ENCODE measurements around the gene SPARCL1. TPM values are rescaled to one million over a fixed set of nuclear protein-coding genes. Genes with fewer than 3 reads are reported as not detected.
A peak's percentile ranks its signal among the peaks of the same experiment; 100 is the strongest.

Gene SPARCL1
- total RNA-seq, 1 experiment from 2014 or later, result 0.85 TPM

GRCh38 chr4:87529187-87529586 lies at the start of gene SPARCL1 (continued):
- no peak for TF ChIP-seq FOXP4 (CRISPR knock-in tag; IDR thresholded peaks at IDR 0.05)

- H3K4me3 Mint-ChIP-seq, result no peak overlapping the region
- H3K27ac Mint-ChIP-seq, result no peak overlapping the region
- 0 out of 2 replicates have a peak, but pooled peaks cover 3% of the 10 kb centered on the region for H3K36me3 Mint-ChIP-seq
- DNase-seq (ENCODE audit: low spot score) (no peak), ATAC-seq (no peak)
- CTCF ChIA-PET, result no interaction called here
- POLR2A ChIA-PET, result no interaction called here
- H3K27me3 Mint-ChIP-seq (ENCODE audit: low read depth), result no peaks in the 10 kb centered on the region
- peak; percentile 93 for TF ChIP-seq HMGA2 (CRISPR knock-in tag; IDR thresholded peaks at IDR 0.05)
- no peak for TF ChIP-seq ATF2 (CRISPR knock-in tag; IDR thresholded peaks at IDR 0.05; ENCODE audit: borderline replicate concordance, low read depth)
- H3K9me3 Mint-ChIP-seq, result peaks cover 7% of the 10 kb centered on the region
- peaks cover 24% of the 10 kb centered on the region for H3K4me1 Mint-ChIP-seq
Observed at GRCh38 chr4:87575983-87576382, 46.8 kb upstream of the SPARCL1 start.

GRCh38 chr4:87575408-87575807 lies 46.2 kb upstream of the SPARCL1 start:
- Mint-ChIP-seq H3K4me3 (no peak overlapping the region), H3K36me3 (0 out of 2 replicates have a peak, but pooled peaks cover 3% of the 10 kb centered on the region), H3K4me1 (peaks cover 24% of the 10 kb centered on the region), H3K27me3 (ENCODE audit: low read depth) (no peaks in the 10 kb centered on the region), H3K9me3 (peaks cover 7% of the 10 kb centered on the region), H3K27ac (no peak overlapping the region)
- ChIA-PET POLR2A (no interaction called here), CTCF (no interaction called here)
- ATAC-seq (no peak), DNase-seq (ENCODE audit: low spot score) (no peak)
- TF ChIP-seq ATF6 (CRISPR knock-in tag; IDR thresholded peaks at IDR 0.05), result no peak
- no peak for TF ChIP-seq ZNF532 (CRISPR knock-in tag; IDR thresholded peaks at IDR 0.05; ENCODE audit: borderline replicate concordance)
- TF ChIP-seq MLX (CRISPR knock-in tag; IDR thresholded peaks at IDR 0.05), result no peak
- no peak for TF ChIP-seq AFF4 (CRISPR knock-in tag; IDR thresholded peaks at IDR 0.05; ENCODE audit: borderline replicate concordance)
- TF ChIP-seq ZMAT4 (CRISPR knock-in tag; IDR thresholded peaks at IDR 0.05), result no peak
- TF ChIP-seq IRF1 (CRISPR knock-in tag; IDR thresholded peaks at IDR 0.05), result no peak
- TF ChIP-seq NR3C1 (CRISPR knock-in tag; conservative IDR thresholded peaks at IDR 0.05; ENCODE audit: low read depth), result no peak
